Stimulated activated CD4-positive, alpha-beta T cell treated with anti-CD3 and anti-CD28 coated beads, Interleukin-15, amount 100 ng/mL, for 48 hours (primary cell): Measurements from ENCODE around the gene SLC27A2.
"Not testable (repeated sequence)": the region's sequence is repeated elsewhere in the genome, so short reads cannot be mapped to it uniquely, and the experiment has no call there.

ENCODE experiments used
- DNase-seq, 2 donors: peaks; one replicate each; pipeline ENCODE4 v3.0.0-alpha.2; 2020; ENCODE audit warnings: low read depth in 2 of 2

The SLC27A2 gene

GRCh38 chr15:50163719-50164410, 18.1 kb upstream of the SLC27A2 start:
- no peak for DNase-seq

- no peak for DNase-seq
Measured at GRCh38 chr15:50164458-50164857, 17.5 kb upstream of the SLC27A2 start.

- no peak for DNase-seq
Measured at GRCh38 chr15:50166216-50166615, 15.8 kb upstream of the SLC27A2 start.

GRCh38 chr15:50167110-50167509, 14.9 kb upstream of the SLC27A2 start:
- no peak for DNase-seq

GRCh38 chr15:50168379-50168778, 13.6 kb upstream of the SLC27A2 start:
- DNase-seq = no peak

- no peak for DNase-seq
Measured at GRCh38 chr15:50168783-50169411, 13.1 kb upstream of the SLC27A2 start.

- not testable (repeated sequence) for DNase-seq
Measured at GRCh38 chr15:50172360-50172895, 9.6 kb upstream of the SLC27A2 start.

- DNase-seq = no peak
Measured at GRCh38 chr15:50176869-50177268, 5.1 kb upstream of the SLC27A2 start.

GRCh38 chr15:50180091-50180490, 1.9 kb upstream of the SLC27A2 start:
- no peak for DNase-seq

GRCh38 chr15:50180582-50180981, 1.4 kb upstream of the SLC27A2 start:
- DNase-seq = no peak

- DNase-seq = no peak
Measured at GRCh38 chr15:50181201-50181968, 611 bp upstream of the SLC27A2 start.

- peak; percentile 30 to 33 for DNase-seq
Measured at GRCh38 chr15:50182219-50183013, 420 bp downstream of the SLC27A2 start.

- DNase-seq = peak in 1 of 2 donors; percentile 4
Measured at GRCh38 chr15:50183112-50183794, 1.3 kb downstream of the SLC27A2 start.

- DNase-seq = no peak
Measured at GRCh38 chr15:50184863-50185504, 3.0 kb downstream of the SLC27A2 start.

- no peak for DNase-seq
Measured at GRCh38 chr15:50186090-50186489, 4.1 kb downstream of the SLC27A2 start.

GRCh38 chr15:50186752-50187151, 4.8 kb downstream of the SLC27A2 start:
- no peak for DNase-seq

GRCh38 chr15:50187525-50187924, 5.5 kb downstream of the SLC27A2 start:
- DNase-seq = no peak

GRCh38 chr15:50187997-50188396, 6.0 kb downstream of the SLC27A2 start:
- no peak for DNase-seq

GRCh38 chr15:50188793-50189192, 6.8 kb downstream of the SLC27A2 start:
- not testable (repeated sequence) for DNase-seq

- no peak for DNase-seq
Measured at GRCh38 chr15:50189633-50190032, 7.6 kb downstream of the SLC27A2 start.

- DNase-seq = no peak
Measured at GRCh38 chr15:50190166-50190570, 8.2 kb downstream of the SLC27A2 start.
